Common myeloid progenitor, CD34-positive (primary cell): ENCODE results near the gene ZNF280D.

Experiments
- CTCF ChIA-PET: fragments of 350-600 bp; sonication (Branson Sonifier 250); formaldehyde crosslinking; loops from one replicate; lab custom pipeline; 2021; ENCODE audit warnings: antibody characterized with exemption; lab: Charles Lee
- POLR2A ChIA-PET: fragments of 350-600 bp; sonication (Branson Sonifier 250); formaldehyde crosslinking; loops from one replicate; lab custom pipeline; 2021; ENCODE audit warnings: antibody characterized with exemption; lab: Charles Lee
- DNase-seq, 3 donors: peaks; one replicate each; pipeline versions ENCODE4 v3.0.0 to v3.0.0-alpha.2; 2013
- H3K27ac ChIP-seq, 2 experiments: 1 replicate in 1 of 2; 2 replicates in 1 of 2; pipeline ENCODE4 v1.7.0; 2013; ENCODE audit warnings: inconsistent platforms in 2 of 2, low read length in 2 of 2, mild to moderate bottlenecking in 2 of 2, low read depth in 1 of 2, moderate library complexity in 1 of 2; ENCODE audit not compliant: severe bottlenecking in 2 of 2, insufficient read depth in 1 of 2, poor library complexity in 1 of 2
- H3K27me3 ChIP-seq, 5 experiments: replicated peaks in 2 of 5; 1 replicate in 3 of 5; 2 replicates in 2 of 5; pipeline versions ENCODE4 v1.6.1 to v1.7.0; 2013; ENCODE audit warnings: low read length in 4 of 5, mild to moderate bottlenecking in 2 of 5, moderate library complexity in 2 of 5, inconsistent platforms in 1 of 5; ENCODE audit not compliant: insufficient read depth in 5 of 5, control insufficient read depth in 4 of 5
- H3K36me3 ChIP-seq, 4 experiments: 1 replicate in 2 of 4; 2 replicates in 2 of 4; pipeline versions ENCODE4 v1.6.1 to v1.7.0; 2013; ENCODE audit warnings: low read length in 3 of 4, control low read depth in 1 of 4, mild to moderate bottlenecking in 1 of 4; ENCODE audit not compliant: control insufficient read depth in 4 of 4, insufficient read depth in 4 of 4
- H3K4me1 ChIP-seq, 4 experiments: 1 replicate in 3 of 4; 2 replicates in 1 of 4; pipeline versions ENCODE4 v1.6.1 to v1.7.1; 2013; ENCODE audit warnings: low read length in 3 of 4, mild to moderate bottlenecking in 3 of 4, control low read depth in 1 of 4, inconsistent platforms in 1 of 4, moderate library complexity in 1 of 4; ENCODE audit not compliant: control insufficient read depth in 4 of 4, insufficient read depth in 4 of 4; ENCODE audit errors: control extremely low read depth in 1 of 4
- H3K4me3 ChIP-seq, 7 experiments: 1 replicate in 4 of 7; 2 replicates in 3 of 7; pipeline versions ENCODE4 v1.5.1 to v1.7.0; 2013; ENCODE audit warnings: mild to moderate bottlenecking in 7 of 7, low read length in 6 of 7, moderate library complexity in 6 of 7, inconsistent platforms in 2 of 7, low read depth in 2 of 7, control low read depth in 1 of 7; ENCODE audit not compliant: insufficient read depth in 4 of 7, control insufficient read depth in 1 of 7; ENCODE audit errors: extremely low read depth in 1 of 7
- H3K9me3 ChIP-seq, 5 experiments: 1 replicate in 4 of 5; 2 replicates in 1 of 5; pipeline versions ENCODE4 v1.6.1 to v1.7.1; 2013; ENCODE audit warnings: low read length in 4 of 5, mild to moderate bottlenecking in 2 of 5, inconsistent platforms in 1 of 5, low read depth in 1 of 5, moderate library complexity in 1 of 5; ENCODE audit not compliant: control insufficient read depth in 4 of 5, insufficient read depth in 2 of 5; ENCODE audit errors: control extremely low read depth in 1 of 5
- WGBS: methylation state at CpG from one replicate; pipeline ENCODE4 v1.1.5; 2013; ENCODE audit not compliant: insufficient coverage; 5-methylcytosine and 5-hydroxymethylcytosine counted together

ZNF280D gene

GRCh38 chr15:56654624-56655023 lies 78.7 kb downstream of the ZNF280D start:
- H3K27ac ChIP-seq = no peak overlapping the region
- WGBS = no CpG with 5 or more reads among the region's 3 CpGs
- DNase-seq = no peak
- H3K27me3 ChIP-seq = no peaks in the 10 kb centered on the region
- no peaks in the 10 kb centered on the region for H3K4me1 ChIP-seq
- POLR2A ChIA-PET = no interaction called here
- no peak overlapping the region for H3K4me3 ChIP-seq
- H3K9me3 ChIP-seq = no peaks in the 10 kb centered on the region
- CTCF ChIA-PET = no interaction called here
- peaks cover 7 to 22% (median 12%) of the 10 kb centered on the region in 4 experiments for H3K36me3 ChIP-seq

GRCh38 chr15:56654216-56654615 lies 79.1 kb downstream of the ZNF280D start:
- ChIA-PET CTCF (interaction anchor here (0.6 kb wide), 1 partner anchor 568 kb away, joined by 4 read pairs; no protein-coding TSS in a partner anchor), POLR2A (no interaction called here)
- no CpG with 5 or more reads among the region's 1 CpG for WGBS

GRCh38 chr15:56653787-56654186 lies 79.5 kb downstream of the ZNF280D start:
- Histone ChIP-seq H3K27me3 (no peaks in the 10 kb centered on the region), H3K9me3 (no peaks in the 10 kb centered on the region), H3K4me1 (no peaks in the 10 kb centered on the region), H3K4me3 (no peak overlapping the region), H3K27ac (no peak overlapping the region), H3K36me3 (peaks cover 7 to 22% (median 11%) of the 10 kb centered on the region in 4 experiments)
- WGBS = no CpG with 5 or more reads among the region's 3 CpGs
- ChIA-PET POLR2A (no interaction called here), CTCF (interaction anchor here (0.6 kb wide), 1 partner anchor 568 kb away, joined by 4 read pairs; no protein-coding TSS in a partner anchor)
- no peak for DNase-seq

More at GRCh38 chr15:56654216-56654615, 79.1 kb downstream of the ZNF280D start:
- no peak for DNase-seq
- Histone ChIP-seq H3K4me3 (no peak overlapping the region), H3K36me3 (peaks cover 7 to 22% (median 12%) of the 10 kb centered on the region in 4 experiments), H3K9me3 (no peaks in the 10 kb centered on the region), H3K4me1 (no peaks in the 10 kb centered on the region), H3K27me3 (no peaks in the 10 kb centered on the region), H3K27ac (no peak overlapping the region)

- Histone ChIP-seq H3K27me3 (no peaks in the 10 kb centered on the region), H3K4me1 (no peaks in the 10 kb centered on the region), H3K36me3 (peaks cover 8 to 20% (median 11%) of the 10 kb centered on the region in 4 experiments), H3K27ac (no peak overlapping the region), H3K9me3 (no peaks in the 10 kb centered on the region), H3K4me3 (no peak overlapping the region)
- POLR2A ChIA-PET = no interaction called here
- CTCF ChIA-PET = no interaction called here
- DNase-seq = no peak
These were observed 80.2 kb downstream of the ZNF280D start for GRCh38 chr15:56653107-56653506.

- no peak for DNase-seq
- Histone ChIP-seq H3K9me3 (no peaks in the 10 kb centered on the region), H3K27me3 (no peaks in the 10 kb centered on the region), H3K4me1 (no peaks in the 10 kb centered on the region), H3K4me3 (no peak overlapping the region), H3K36me3 (peaks cover 3 to 12% (median 9%) of the 10 kb centered on the region in 4 experiments), H3K27ac (no peak overlapping the region)
- ChIA-PET POLR2A (no interaction called here), CTCF (no interaction called here)
- 94% methylated on average over 2 of the region's 2 CpGs for WGBS
These were observed 85.0 kb downstream of the ZNF280D start for GRCh38 chr15:56648311-56648710.

- peaks cover 0 to 5% (median 3%) of the 10 kb centered on the region in 4 experiments for H3K36me3 ChIP-seq
- H3K27ac ChIP-seq = no peak overlapping the region
- ChIA-PET POLR2A (no interaction called here), CTCF (no interaction called here)
- H3K9me3 ChIP-seq = no peaks in the 10 kb centered on the region
- H3K27me3 ChIP-seq = no peaks in the 10 kb centered on the region
- no peak for DNase-seq
- no CpG with 5 or more reads among the region's 2 CpGs for WGBS
- H3K4me3 ChIP-seq = no peak overlapping the region
- no peaks in the 10 kb centered on the region for H3K4me1 ChIP-seq
These were observed 92.8 kb downstream of the ZNF280D start for GRCh38 chr15:56640549-56640948.

- Histone ChIP-seq H3K27me3 (no peaks in the 10 kb centered on the region), H3K27ac (no peak overlapping the region), H3K4me1 (no peaks in the 10 kb centered on the region), H3K4me3 (no peak overlapping the region), H3K36me3 (peaks cover 0 to 5% (median 3%) of the 10 kb centered on the region in 4 experiments), H3K9me3 (no peaks in the 10 kb centered on the region)
- POLR2A ChIA-PET = no interaction called here
- CTCF ChIA-PET = no interaction called here
- DNase-seq = no peak
These were observed 93.2 kb downstream of the ZNF280D start for GRCh38 chr15:56640127-56640526.
